Osteocyte (in vitro differentiated cells): Measurements from ENCODE around the gene CHPF. TPM values are rescaled to one million over a fixed set of nuclear protein-coding genes. Genes with fewer than 3 reads are reported as not detected.

ENCODE experiments used
- DNase-seq: peaks from one replicate; pipeline ENCODE4 v3.0.0; 2021; ENCODE audit warnings: mixed read lengths; ENCODE audit not compliant: unreplicated experiment; ENCODE audit errors: extremely low spot score
- H3K27ac Mint-ChIP-seq: one replicate; pipeline ENCODE4 v1.8.0; 2021; ENCODE audit warnings: mild to moderate bottlenecking, mixed read lengths; ENCODE audit not compliant: unreplicated experiment
- H3K27me3 Mint-ChIP-seq: one replicate; pipeline ENCODE4 v1.8.0; 2021; ENCODE audit warnings: mixed read lengths; ENCODE audit not compliant: unreplicated experiment
- H3K36me3 Mint-ChIP-seq: one replicate; pipeline ENCODE4 v1.8.0; 2021; ENCODE audit warnings: mixed read lengths; ENCODE audit not compliant: unreplicated experiment
- H3K4me1 Mint-ChIP-seq: one replicate; pipeline ENCODE4 v1.8.0; 2021; ENCODE audit warnings: mixed read lengths; ENCODE audit not compliant: unreplicated experiment
- H3K4me3 Mint-ChIP-seq: one replicate; pipeline ENCODE4 v1.8.0; 2021; ENCODE audit warnings: mild to moderate bottlenecking, moderate library complexity, mixed read lengths; ENCODE audit not compliant: unreplicated experiment
- H3K9me3 Mint-ChIP-seq: one replicate; pipeline ENCODE4 v1.8.0; 2021; ENCODE audit warnings: mixed read lengths; ENCODE audit not compliant: unreplicated experiment
- CTCF ChIP-seq: fragments of 200-600 bp; sonication (generic); IDR thresholded peaks from 2 replicates; pipeline ENCODE4 v1.5.0; 2021; ENCODE audit warnings: antibody characterized with exemption, mild to moderate bottlenecking, moderate library complexity
- total RNA-seq: library from RNA; stranded (reverse); gene quantifications from 2 replicates; pipeline ENCODE4 v1.2.1, GENCODE V29; 2021

CHPF gene
- total RNA-seq, 1 donor from 2014 or later = 144 TPM

- Mint-ChIP-seq H3K27ac (no peak overlapping the region), H3K4me3 (no peak overlapping the region), H3K36me3 (no peaks in the 10 kb centered on the region), H3K27me3 (peaks cover 43% of the 10 kb centered on the region), H3K9me3 (no peaks in the 10 kb centered on the region), H3K4me1 (peaks cover 8% of the 10 kb centered on the region)
- TF ChIP-seq CTCF = no peak
- DNase-seq = no peak
Observed at GRCh38 chr2:219527472-219527871, 16.1 kb downstream of the CHPF start.

GRCh38 chr2:219527076-219527394 lies 16.6 kb downstream of the CHPF start:
- no peak overlapping the region for H3K4me3 Mint-ChIP-seq
- H3K36me3 Mint-ChIP-seq = no peaks in the 10 kb centered on the region
- no peak for DNase-seq
- TF ChIP-seq CTCF = no peak
- H3K27me3 Mint-ChIP-seq = peaks cover 43% of the 10 kb centered on the region
- peaks cover 9% of the 10 kb centered on the region for H3K4me1 Mint-ChIP-seq
- H3K27ac Mint-ChIP-seq = no peak overlapping the region
- no peaks in the 10 kb centered on the region for H3K9me3 Mint-ChIP-seq

GRCh38 chr2:219526320-219527075 lies 17.1 kb downstream of the CHPF start:
- DNase-seq = no peak
- Mint-ChIP-seq H3K4me1 (peaks cover 14% of the 10 kb centered on the region), H3K27me3 (peaks cover 40% of the 10 kb centered on the region), H3K9me3 (no peaks in the 10 kb centered on the region), H3K27ac (no peak overlapping the region), H3K4me3 (no peak overlapping the region), H3K36me3 (no peaks in the 10 kb centered on the region)
- no peak for TF ChIP-seq CTCF

- Mint-ChIP-seq H3K27ac (no peak overlapping the region), H3K4me1 (peaks cover 20% of the 10 kb centered on the region), H3K27me3 (peaks cover 40% of the 10 kb centered on the region), H3K36me3 (no peaks in the 10 kb centered on the region), H3K9me3 (no peaks in the 10 kb centered on the region), H3K4me3 (no peak overlapping the region)
- no peak for TF ChIP-seq CTCF
- DNase-seq = no peak
Observed at GRCh38 chr2:219525533-219526232, 17.9 kb downstream of the CHPF start.

GRCh38 chr2:219524817-219525216 lies 18.8 kb downstream of the CHPF start:
- Mint-ChIP-seq H3K4me3 (no peak overlapping the region), H3K9me3 (no peaks in the 10 kb centered on the region), H3K36me3 (no peaks in the 10 kb centered on the region), H3K4me1 (peaks cover 15% of the 10 kb centered on the region), H3K27ac (no peak overlapping the region), H3K27me3 (peaks cover 34% of the 10 kb centered on the region)
- no peak for DNase-seq
- no peak for TF ChIP-seq CTCF
